Uterus (tissue), 4 donors: ENCODE measurements around the gene SAP25. TPM values are rescaled to one million over a fixed set of nuclear protein-coding genes. Genes with fewer than 3 reads are reported as not detected.

Experiments
- DNase-seq, 2 donors: peaks; one replicate each; pipeline ENCODE4 v3.0.0-alpha.2; 2019 to 2020
- H3K27ac ChIP-seq, 2 donors: fragments of 200-600 bp; sonication (generic); 1 replicate in 1 of 2; 2 replicates in 1 of 2; pipeline ENCODE4 v1.5.1; 2016 to 2018
- H3K27me3 ChIP-seq, 2 donors: fragments of 200-600 bp; sonication (generic); one replicate each; pipeline ENCODE4 v1.5.1; 2018 to 2019; ENCODE audit warnings: control low read depth in 1 of 2
- H3K36me3 ChIP-seq, 2 donors: fragments of 200-600 bp; sonication (generic); one replicate each; pipeline ENCODE4 v1.5.1; 2019; ENCODE audit warnings: control low read depth in 1 of 2
- H3K4me1 ChIP-seq, 2 donors: fragments of 200-600 bp; sonication (generic); one replicate each; pipeline ENCODE4 v1.5.1; 2018 to 2019; ENCODE audit warnings: control low read depth in 1 of 2
- H3K4me3 ChIP-seq, 2 donors: fragments of 200-600 bp; sonication (generic); 1 replicate in 1 of 2; 2 replicates in 1 of 2; pipeline ENCODE4 v1.5.1; 2018 to 2019; ENCODE audit warnings: mild to moderate bottlenecking in 1 of 2
- H3K9me3 ChIP-seq, 2 donors: fragments of 200-600 bp; sonication (generic); one replicate each; pipeline ENCODE4 v1.5.1; 2019; ENCODE audit warnings: control low read depth in 1 of 2
- POLR2A ChIP-seq, 2 donors: fragments of 450-650 bp; IDR thresholded peaks; one replicate each; pipeline ENCODE4 v1.6.1; 2016; ENCODE audit warnings: antibody characterized with exemption in 2 of 2, mild to moderate bottlenecking in 1 of 2, moderate library complexity in 1 of 2
- intact Hi-C: fragments of 100-400 bp; cut with DNase I; formaldehyde crosslinking; loops from one replicate; pipeline ENCODE4 v1.15.1; 2023; ENCODE audit warnings: low total_unique reads
- total RNA-seq, 4 donors: library from RNA; depleted of rRNA in 3 of 4; stranded (reverse); fragments of >200 nt in 3 of 4; gene quantifications; one replicate each; pipeline versions ENCODE4 v1.1.0 to v1.2.4, GENCODE V29; 2014 to 2023
- TF ChIP-seq, protein P1 (sequence below), 4 experiments: fragments of 200-600 bp in 2 of 4; fragments of 450-650 bp in 2 of 4; sonication (generic) in 2 of 4; IDR thresholded peaks; one replicate each; pipeline ENCODE4 v1.5.1; 2016 to 2019; ENCODE audit warnings: antibody characterized with exemption in 4 of 4, mild to moderate bottlenecking in 2 of 4, moderate library complexity in 1 of 4
- donor health status: DM: yes; HTN: yes; CAD: no.

SAP25 gene
- total RNA-seq, 4 donors from 2014 or later: 0.69 to 6.0 TPM; not detected in 2

GRCh38 chr7:100580466-100581283 is 7.0 kb upstream of the SAP25 start:
- no peak for DNase-seq
- Histone ChIP-seq H3K36me3 (no peaks in the 10 kb centered on the region), H3K4me3 (no peak overlapping the region), H3K27me3 (no peaks in the 10 kb centered on the region), H3K4me1 (peaks cover 6 to 23% of the 10 kb centered on the region in 2 donors), H3K27ac (no peak overlapping the region), H3K9me3 (no peaks in the 10 kb centered on the region)
- intact Hi-C loops: loop anchor here (10.0 kb wide), 1 partner anchor 94 kb away; the partner anchor contains the start of gene GNB2
- no peak for TF ChIP-seq POLR2A (IDR thresholded peaks at IDR 0.05)
- TF ChIP-seq, protein P1, sequence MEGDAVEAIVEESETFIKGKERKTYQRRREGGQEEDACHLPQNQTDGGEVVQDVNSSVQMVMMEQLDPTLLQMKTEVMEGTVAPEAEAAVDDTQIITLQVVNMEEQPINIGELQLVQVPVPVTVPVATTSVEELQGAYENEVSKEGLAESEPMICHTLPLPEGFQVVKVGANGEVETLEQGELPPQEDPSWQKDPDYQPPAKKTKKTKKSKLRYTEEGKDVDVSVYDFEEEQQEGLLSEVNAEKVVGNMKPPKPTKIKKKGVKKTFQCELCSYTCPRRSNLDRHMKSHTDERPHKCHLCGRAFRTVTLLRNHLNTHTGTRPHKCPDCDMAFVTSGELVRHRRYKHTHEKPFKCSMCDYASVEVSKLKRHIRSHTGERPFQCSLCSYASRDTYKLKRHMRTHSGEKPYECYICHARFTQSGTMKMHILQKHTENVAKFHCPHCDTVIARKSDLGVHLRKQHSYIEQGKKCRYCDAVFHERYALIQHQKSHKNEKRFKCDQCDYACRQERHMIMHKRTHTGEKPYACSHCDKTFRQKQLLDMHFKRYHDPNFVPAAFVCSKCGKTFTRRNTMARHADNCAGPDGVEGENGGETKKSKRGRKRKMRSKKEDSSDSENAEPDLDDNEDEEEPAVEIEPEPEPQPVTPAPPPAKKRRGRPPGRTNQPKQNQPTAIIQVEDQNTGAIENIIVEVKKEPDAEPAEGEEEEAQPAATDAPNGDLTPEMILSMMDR (IDR thresholded peaks at IDR 0.05): no peak

DNA sequence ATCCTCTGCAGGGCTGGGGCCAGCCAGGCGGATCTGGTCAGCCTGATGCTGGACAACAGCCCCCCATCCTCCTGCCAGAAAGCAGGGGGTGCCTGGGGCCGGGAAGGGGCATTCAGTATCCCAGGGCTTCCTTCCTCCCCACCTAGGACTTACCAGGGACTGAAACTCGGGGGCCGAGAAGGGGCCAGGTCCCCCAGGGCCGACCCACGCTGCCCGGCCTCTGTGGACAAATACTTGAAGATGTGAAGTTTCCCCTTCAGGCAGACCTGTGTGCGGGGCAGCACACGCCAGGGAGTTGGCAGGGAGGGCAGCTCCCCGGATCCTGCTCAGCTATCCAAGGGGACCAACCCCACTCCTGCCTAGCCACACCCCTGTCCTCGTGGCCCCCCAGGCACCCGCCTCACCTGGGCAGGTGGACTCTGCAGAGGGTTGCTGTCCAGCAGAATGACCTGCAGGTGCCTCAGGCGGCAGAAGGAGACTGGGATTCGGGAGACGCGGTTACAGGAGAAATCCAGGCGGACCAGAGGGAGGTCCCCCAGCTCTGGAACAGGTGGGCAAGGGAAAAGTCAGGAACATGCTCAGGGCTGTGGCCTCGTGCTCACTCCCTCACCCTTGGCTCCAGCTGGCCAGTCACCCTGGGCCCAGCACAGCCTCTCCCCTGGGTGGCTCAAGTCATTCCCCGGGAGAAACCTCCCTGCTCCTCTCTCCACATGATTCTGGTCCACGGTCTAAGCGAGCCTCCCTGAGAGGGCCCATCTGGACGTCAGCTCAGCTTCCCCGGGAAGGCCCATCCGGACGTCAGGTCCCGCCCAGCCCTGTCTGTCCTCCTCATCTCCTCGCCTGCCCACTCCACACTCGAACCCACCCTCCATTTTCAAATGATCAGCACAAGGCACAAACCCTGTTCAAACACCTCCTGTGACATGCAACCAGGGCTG is 4.8 kb upstream of the SAP25 start:
- Histone ChIP-seq H3K27me3 (no peaks in the 10 kb centered on the region), H3K27ac (no peak overlapping the region), H3K9me3 (no peaks in the 10 kb centered on the region), H3K4me3 (no peak overlapping the region), H3K36me3 (no peaks in the 10 kb centered on the region), H3K4me1 (peaks cover 0 to 7% of the 10 kb centered on the region in 2 donors)
- DNase-seq: no peak
- intact Hi-C loops: no loop called here
- TF ChIP-seq, protein P1 (IDR thresholded peaks at IDR 0.05): no peak
- TF ChIP-seq POLR2A (IDR thresholded peaks at IDR 0.05): no peak

- TF ChIP-seq, protein P1 (IDR thresholded peaks at IDR 0.05): no peak
- no peak for TF ChIP-seq POLR2A (IDR thresholded peaks at IDR 0.05)
- Histone ChIP-seq H3K4me3 (no peak overlapping the region), H3K36me3 (no peaks in the 10 kb centered on the region), H3K9me3 (no peaks in the 10 kb centered on the region), H3K27ac (no peak overlapping the region), H3K27me3 (no peaks in the 10 kb centered on the region), H3K4me1 (no peaks in the 10 kb centered on the region)
- DNase-seq: no peak
- intact Hi-C loops: no loop called here
Measured at GRCh38 chr7:100577507-100577906, 3.8 kb upstream of the SAP25 start.

- Histone ChIP-seq H3K4me3 (no peak overlapping the region), H3K9me3 (no peaks in the 10 kb centered on the region), H3K27me3 (no peaks in the 10 kb centered on the region), H3K4me1 (no peaks in the 10 kb centered on the region), H3K27ac (no peak overlapping the region), H3K36me3 (no peaks in the 10 kb centered on the region)
- intact Hi-C loops: no loop called here
- TF ChIP-seq, protein P1 (IDR thresholded peaks at IDR 0.05): no peak
- no peak for TF ChIP-seq POLR2A (IDR thresholded peaks at IDR 0.05)
- DNase-seq: no peak
Measured at GRCh38 chr7:100577103-100577502, 3.4 kb upstream of the SAP25 start.
